Stimulated activated CD4-positive, alpha-beta T cell treated with anti-CD3 and anti-CD28 coated beads, Interleukin-1b, Interleukin-23, amount 100 ng/mL, for 48 hours (primary cell): ENCODE results near the gene TMEM259.

Source experiments
- DNase-seq: peaks from one replicate; pipeline ENCODE4 v3.0.0-alpha.2; 2020

Gene TMEM259

DNA sequence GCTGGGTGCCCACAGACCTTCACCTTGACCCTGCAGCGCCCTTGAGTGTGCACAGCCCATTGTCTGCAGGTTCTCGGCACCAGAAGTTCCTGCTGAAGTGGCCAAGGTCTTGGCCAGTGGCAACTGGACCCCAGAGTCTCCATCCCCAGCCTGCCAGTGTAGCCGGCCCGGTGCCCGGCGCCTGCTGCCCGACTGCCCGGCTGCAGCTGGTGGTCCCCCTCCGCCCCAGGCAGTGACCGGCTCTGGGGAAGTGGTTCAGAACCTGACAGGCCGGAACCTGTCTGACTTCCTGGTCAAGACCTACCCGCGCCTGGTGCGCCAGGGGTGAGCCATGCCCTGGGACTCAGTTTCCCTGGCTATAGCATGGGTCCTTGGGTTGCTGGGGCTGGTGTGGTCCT lies 34.1 kb upstream of the TMEM259 start:
- DNase-seq = no peak

DNA sequence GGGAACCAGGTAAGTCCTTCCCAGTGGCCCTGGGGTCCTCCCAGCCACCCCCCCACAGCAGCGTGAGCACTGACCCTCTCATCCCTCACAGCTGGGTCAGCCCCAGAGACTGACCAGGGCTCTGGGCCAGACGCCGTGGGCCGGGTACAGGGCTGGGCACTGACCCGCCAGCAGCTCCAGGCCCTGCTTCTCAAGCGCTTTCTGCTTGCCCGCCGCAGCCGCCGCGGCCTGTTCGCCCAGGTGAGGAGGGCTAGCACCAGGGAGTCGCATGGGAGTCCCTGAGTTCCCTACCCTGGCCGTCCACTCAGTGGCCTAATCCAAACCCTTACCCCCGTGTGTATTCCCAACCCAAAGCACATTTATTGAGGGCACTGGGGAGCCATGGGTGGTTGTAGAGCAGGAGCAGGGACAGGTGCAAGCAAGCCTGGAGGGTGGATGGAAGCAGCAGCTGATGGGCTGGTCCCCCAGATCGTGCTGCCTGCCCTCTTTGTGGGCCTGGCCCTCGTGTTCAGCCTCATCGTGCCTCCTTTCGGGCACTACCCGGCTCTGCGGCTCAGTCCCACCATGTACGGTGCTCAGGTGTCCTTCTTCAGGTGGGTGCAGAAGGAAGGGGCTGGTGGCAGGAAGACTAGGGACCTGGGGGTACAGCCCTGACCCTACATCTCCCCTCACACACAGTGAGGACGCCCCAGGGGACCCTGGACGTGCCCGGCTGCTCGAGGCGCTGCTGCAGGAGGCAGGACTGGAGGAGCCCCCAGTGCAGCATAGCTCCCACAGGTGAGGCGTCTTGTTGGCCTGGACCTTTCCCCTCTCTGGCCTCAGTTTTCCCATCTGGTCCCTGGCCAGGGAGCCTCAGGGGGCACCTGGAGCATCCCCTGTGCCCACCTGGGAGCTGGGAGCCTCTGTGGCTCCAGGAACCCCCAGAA lies 33.4 kb upstream of the TMEM259 start:
- no peak for DNase-seq

DNA sequence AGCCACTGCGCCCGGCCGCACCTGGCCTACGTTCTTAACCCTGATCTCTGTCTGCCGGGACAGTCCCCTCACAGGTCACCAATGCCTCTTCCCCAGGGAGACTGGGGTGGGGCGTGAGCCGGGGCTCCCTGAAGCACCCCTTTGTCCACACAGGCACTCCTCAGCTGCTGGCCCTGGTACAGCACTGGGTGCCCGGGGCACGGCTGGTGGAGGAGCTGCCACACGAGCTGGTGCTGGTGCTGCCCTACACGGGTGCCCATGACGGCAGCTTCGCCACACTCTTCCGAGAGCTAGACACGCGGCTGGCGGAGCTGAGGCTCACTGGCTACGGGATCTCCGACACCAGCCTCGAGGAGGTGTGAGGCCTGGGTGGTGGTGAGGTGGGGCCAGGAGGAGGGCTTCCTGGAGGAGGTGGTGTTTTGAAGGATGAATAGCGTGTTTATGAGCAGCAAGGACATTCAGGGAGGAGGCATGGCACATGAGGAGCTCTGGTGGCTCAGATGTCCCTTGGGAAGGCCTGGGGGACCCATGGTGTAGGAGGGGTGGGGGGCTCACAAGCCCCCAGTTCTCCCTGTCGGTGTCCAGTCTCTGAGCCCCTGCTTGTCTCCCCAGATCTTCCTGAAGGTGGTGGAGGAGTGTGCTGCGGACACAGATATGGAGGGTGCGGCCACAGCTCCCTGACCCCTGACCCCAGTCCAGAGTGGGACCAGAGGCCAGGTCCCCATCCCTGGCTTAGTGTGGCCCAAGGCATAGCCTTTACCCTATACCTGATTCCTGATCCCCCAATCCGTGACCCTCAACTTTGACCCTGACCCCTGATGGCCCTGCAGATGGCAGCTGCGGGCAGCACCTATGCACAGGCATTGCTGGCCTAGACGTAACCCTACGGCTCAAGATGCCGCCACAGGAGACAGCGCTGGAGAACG lies 32.5 kb upstream of the TMEM259 start:
- DNase-seq = no peak

DNA sequence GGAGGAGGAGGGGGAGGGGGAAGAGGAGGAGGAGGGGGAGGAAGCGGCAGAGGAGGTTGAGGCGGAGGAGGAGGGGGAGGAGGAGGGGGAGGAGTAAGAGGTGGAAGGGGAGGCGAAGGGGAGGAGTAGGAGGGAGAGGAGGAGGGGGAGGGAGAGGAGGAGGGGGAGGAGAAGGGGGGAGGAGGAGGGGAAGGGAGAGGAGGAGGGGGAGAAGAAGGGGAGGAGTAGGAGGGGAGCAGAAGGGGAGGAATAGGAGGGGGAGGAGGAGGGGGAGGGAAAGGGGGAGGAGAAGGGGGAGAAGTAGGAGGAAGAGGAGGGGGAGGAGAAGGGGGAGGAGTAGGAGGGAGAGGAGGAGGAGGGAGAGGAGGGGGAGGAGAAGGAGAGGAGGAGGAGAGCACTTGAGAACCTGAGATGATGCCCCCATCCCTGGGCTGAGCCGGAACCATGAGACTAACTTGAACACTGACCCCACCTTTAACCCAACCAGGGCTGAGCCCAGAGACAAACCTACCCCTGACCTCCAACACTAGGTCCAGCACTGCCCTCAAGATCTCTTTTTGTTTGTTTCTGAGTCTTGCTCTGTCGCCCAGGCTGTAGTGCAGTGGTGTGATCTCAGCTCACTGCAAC lies 31.5 kb upstream of the TMEM259 start:
- DNase-seq = no peak

DNA sequence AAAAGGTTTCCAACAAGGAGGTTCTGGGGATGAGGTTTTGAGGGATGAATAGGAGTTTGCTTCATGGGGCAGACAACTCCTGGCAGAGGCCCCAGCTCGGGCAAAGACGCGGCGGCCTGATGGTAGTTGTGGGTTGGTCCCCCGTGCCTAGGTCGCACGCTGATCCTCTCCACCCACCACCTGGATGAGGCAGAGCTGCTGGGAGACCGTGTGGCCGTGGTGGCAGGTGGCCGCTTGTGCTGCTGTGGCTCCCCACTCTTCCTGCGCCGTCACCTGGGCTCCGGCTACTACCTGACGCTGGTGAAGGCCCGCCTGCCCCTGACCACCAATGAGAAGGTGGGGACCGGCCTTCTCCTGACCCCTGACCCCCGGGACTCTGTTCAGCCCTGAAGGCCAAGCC lies 30.9 kb upstream of the TMEM259 start:
- DNase-seq = no peak

DNA sequence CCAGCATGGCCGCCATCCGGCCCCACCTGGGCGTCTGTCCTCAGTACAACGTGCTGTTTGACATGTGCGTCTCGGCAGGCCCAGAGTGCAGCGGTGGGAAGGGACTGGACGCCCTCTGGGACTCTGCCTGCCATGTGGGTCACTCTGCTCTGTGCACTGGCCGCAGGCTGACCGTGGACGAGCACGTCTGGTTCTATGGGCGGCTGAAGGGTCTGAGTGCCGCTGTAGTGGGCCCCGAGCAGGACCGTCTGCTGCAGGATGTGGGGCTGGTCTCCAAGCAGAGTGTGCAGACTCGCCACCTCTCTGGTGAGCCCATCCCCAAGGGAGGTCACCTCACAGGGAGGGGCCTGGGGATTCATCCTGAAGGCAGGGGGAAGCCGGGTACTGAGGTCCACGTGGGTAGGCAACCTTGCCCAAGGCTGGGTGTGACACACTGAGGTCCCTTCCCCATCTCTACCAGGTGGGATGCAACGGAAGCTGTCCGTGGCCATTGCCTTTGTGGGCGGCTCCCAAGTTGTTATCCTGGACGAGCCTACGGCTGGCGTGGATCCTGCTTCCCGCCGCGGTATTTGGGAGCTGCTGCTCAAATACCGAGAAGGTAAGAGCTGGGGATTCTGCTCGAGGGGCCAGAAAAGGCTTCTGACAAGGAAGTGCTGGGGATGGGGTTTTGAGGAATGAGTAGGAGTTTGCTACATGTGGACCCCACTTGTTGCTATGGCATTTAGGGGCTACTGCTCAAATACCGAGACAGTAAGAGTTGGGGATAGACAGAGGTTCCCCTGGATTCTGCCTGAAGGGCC lies 30.3 kb upstream of the TMEM259 start:
- DNase-seq = no peak

DNA sequence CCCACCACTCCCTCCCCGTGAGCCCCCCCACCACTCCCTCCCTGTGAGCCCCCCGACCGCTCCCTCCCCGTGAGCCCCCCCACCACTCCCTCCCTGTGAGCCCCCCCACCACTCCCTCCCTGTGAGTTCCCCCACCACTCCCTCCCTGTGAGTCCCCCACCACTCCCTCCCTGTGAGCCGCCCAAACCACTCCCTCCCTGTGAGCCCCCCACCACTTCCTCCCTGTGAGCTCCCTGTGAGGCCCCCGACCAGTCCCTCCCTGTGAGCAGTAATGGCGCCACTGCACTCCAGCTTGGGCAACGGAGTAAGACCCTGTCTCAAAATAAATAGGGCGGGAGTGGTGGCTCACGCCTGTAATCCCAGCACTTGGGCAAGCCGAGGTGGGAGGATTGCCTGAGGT lies 28.9 kb upstream of the TMEM259 start:
- DNase-seq = no peak

DNA sequence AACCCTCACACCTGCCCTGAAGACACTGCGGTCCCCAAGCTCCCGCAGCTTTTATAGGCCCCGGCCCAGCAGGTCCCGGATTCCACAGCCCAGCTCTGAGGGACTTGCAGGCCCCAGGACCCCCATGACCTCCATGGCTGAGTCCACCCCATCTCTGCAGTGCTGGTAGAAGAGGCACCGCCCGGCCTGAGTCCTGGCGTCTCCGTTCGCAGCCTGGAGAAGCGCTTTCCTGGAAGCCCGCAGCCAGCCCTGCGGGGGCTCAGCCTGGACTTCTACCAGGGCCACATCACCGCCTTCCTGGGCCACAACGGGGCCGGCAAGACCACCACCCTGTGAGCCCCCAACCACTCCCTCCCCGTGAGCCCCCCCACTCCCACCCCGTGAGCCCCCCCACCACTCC lies 28.2 kb upstream of the TMEM259 start:
- DNase-seq = no peak

DNA sequence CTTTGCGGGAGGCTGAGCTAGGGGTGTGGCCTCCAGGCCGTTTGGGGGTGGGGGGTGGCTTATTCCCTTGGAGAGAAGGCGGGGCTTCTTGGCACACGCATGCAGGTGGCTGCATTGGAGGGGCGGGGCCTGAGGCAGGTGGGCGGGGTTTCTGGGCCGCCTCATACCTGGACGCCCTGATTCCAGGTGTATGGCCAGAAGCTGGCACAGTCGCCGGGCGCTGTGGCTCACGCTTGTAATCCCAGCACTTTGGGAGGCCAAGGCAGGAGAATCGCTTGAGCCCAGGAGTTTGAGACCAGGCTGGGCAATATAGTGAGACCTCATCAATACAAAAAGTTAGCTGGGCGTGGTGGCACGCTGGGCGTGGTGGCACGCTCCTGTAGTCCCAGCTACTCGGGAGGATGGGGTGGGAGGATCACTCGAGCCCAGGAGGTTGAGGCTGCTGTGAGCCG lies 26.8 kb upstream of the TMEM259 start:
- no peak for DNase-seq

DNA sequence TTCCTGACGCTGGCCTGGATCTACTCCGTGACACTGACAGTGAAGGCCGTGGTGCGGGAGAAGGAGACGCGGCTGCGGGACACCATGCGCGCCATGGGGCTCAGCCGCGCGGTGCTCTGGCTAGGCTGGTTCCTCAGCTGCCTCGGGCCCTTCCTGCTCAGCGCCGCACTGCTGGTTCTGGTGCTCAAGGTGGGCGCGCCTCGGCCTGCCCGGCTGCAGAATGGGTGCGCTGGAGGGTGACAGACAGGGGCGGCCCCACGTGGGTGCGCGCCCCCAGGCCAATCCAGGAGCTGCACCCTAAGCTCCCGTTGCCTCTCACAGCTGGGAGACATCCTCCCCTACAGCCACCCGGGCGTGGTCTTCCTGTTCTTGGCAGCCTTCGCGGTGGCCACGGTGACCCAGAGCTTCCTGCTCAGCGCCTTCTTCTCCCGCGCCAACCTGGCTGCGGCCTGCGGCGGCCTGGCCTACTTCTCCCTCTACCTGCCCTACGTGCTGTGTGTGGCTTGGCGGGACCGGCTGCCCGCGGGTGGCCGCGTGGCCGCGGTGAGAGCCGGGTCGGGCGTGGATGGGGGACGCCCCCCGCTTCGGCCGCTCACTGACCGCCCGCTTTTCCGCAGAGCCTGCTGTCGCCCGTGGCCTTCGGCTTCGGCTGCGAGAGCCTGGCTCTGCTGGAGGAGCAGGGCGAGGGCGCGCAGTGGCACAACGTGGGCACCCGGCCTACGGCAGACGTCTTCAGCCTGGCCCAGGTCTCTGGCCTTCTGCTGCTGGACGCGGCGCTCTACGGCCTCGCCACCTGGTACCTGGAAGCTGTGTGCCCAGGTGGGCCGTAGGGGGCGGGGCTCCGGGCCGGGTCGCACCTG lies 26.1 kb upstream of the TMEM259 start:
- no peak for DNase-seq

DNA sequence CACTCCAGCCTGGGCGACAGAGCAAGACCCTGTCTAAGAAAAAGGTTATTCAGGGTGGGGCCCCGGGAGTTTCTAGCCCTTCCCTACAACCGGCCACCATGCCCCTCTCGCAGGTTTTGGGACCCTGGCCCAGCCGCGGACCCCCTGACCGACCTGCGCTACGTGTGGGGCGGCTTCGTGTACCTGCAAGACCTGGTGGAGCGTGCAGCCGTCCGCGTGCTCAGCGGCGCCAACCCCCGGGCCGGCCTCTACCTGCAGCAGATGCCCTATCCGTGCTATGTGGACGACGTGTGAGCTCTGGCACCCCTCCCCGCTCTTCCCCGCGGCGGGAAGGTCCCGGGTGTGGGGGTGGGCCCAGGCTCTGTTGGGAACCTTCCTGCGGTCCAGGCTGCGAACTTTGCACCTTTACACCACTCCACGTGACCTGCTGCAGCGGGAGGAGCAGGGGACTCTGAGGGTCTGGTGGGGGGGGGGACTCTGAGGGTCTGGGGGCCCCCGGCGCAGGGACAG lies 25.2 kb upstream of the TMEM259 start:
- DNase-seq = no peak

DNA sequence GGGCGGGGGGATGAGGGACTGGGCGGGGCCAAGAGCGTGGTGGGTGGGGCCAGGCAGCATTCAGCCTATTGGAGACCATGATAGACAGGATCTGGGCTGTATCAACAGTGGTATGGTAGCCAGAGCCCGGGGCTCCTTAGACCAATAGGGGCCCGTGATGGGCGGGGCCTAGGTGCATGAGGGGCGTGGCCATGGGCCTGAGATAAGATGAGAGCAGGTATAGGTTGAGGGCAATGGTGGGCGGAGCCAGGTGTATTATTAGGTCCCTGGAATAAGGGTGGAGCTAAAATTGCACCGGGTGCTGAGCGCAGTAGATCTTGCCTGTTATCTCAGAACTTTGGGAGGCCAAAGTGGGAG lies 24.3 kb upstream of the TMEM259 start:
- DNase-seq = peak; percentile 92

DNA sequence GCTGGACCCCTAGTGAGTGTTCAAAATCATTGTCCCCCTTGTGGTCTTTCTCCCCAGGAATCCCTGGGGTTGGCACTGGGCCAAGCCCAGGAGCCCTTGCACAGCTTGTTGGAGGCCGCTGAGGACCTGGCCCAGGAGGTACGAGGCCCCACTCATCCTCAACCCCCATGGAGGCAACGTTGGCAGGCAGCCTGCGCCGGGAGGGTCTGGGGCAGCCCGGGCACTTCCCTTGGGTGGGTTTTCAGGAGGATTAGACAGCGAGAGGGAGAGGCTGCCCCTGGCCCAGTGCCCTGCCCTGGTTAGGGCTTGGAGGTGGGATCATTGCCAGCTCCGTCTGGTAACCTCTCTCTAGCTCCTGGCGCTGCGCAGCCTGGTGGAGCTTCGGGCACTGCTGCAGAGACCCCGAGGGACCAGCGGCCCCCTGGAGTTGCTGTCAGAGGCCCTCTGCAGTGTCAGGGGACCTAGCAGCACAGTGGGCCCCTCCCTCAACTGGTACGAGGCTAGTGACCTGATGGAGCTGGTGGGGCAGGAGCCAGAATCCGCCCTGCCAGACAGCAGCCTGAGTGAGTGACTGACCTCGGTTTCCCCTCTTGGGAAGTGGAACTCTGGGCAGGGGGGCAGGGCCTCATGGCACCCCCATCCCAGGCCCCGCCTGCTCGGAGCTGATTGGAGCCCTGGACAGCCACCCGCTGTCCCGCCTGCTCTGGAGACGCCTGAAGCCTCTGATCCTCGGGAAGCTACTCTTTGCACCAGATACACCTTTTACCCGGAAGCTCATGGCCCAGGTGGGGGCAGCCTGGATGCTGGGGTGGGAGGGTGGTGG lies 22.0 kb upstream of the TMEM259 start:
- no peak for DNase-seq

DNA sequence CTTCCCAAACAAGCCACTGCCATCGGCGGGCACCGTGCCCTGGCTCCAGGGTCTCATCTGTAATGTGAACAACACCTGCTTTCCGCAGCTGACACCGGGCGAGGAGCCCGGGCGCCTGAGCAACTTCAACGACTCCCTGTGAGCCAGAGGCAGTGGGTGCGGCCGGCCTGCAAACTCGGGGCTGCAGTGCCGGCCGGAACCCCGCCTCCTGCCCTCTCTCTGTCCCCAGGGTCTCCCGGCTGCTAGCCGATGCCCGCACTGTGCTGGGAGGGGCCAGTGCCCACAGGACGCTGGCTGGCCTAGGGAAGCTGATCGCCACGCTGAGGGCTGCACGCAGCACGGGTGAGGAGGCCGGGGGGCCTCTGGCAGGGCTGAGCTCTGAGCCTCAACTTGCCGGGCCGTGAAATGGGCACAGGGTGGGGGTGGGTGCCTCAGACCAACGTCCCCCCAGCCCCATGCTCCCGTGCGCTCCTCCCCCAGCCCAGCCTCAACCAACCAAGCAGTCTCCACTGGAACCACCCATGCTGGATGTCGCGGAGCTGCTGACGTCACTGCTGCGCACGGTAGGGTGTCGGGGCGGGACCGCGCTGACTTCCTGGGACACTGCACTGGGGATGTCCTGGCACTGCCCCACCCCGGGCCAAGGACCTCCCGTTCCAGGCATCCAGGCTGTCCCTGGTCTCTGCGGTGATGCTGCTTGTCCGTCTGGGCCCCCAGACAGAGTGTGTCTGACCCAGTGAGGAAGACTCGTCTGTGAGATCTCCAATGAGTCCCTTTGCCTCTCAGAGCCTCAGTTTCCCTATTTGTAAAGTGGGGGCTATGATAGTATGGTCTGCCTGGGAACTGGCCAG lies 21.1 kb upstream of the TMEM259 start:
- no peak for DNase-seq

DNA sequence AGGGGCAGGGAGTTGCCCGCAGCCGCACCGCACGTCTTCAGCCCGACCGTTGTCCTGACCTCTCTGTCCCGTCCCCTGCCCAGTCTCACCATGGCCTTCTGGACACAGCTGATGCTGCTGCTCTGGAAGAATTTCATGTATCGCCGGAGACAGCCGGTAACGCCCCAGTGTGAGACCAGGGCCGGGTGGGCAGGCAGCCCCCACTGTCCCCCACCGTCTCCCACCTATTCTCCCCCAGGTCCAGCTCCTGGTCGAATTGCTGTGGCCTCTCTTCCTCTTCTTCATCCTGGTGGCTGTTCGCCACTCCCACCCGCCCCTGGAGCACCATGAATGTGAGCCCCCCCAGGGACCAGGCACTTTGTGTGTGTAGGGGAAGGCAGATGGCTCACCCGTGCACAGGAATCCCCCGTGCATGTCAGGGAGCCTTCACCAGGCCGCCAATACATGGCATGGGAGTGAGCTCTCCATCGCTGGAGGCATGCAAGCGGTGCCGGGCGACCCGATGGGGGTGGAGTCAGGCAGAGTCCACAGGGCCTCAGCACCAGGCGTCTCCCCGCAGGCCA lies 20.4 kb upstream of the TMEM259 start:
- DNase-seq = no peak

DNA sequence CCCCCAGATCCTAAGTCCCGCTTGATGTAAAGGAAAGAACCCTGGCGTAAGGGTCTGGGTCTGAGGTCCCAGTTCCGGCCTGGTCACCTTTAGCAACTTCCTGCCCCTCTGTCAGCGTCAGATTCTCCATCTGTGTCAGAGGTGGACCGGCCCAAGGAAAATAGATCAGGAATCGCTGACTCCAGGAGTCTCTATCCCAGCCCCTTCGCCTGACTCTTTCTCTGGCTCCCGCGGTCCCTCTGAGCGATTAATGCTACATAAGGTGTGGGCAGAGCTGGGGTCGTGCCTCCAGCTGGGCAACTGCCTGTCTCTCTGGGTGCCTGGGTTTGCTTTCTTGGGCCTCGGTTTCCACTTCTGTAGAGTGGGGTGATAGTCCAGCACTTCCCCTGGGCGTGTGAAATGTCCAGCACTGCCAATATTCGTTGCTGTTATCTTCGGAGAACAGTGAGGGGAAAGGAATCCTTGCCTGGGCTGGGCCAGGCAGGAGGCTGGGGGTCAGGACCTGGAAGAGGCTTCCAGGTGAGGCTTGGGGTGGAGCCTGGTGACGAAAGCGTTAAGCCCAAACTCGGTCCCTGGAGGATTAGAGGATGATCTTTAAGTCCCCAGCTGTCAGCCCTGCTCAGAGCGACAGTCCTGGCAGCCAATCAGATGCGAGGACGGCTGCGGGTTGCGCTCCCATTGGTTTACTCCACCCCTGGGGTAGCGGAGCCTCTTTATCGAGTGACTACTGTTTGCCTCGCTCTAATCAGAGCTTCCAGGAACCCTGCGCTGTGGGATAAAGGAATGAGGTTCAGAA lies 19.8 kb upstream of the TMEM259 start:
- peak; percentile 93 for DNase-seq

DNA sequence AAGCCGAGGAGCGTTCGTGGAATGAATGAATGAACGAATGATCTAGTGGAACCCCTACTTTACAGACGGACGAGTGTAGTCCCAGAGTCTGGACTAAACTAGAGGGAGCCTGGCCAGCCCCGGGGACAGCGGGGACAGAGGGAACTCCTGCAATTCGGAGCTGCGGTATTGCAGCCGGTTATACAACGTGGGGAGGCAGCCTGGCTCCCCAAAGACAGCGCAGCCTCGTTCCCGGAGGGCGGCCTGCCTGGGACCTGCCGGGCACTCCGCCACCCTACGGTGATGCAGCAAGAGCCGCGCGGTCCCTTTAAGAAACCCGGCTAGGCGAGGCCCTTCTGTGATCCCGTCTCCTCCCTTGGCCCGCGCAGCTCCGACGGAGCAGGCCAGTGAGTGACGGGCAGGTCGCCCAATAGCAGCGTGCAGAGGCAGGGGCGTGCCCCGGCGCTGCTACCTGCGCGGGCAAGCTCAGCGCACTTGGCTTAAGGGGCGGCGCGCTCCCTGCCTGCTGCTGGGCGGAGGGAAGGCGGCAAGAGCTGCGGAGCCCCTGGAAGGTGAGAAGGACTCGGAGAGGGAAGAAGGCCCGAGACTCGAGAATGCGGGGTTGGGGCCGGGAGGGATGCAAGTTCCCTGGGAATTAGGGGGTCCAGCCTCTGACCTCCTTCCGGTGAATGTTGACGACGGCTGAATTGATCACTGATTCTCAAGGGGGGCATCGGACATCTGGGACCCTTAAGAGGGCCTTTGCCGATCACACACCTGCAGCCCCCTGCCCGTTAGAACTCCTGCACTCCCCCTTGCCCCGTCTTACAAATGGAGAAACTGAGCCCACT lies 18.9 kb upstream of the TMEM259 start, which contains the start of gene ABCA7:
Gene ABCA7, plus strand, starts transcription at position 462 of the 830 bp plus-strand sequence. CDS start 1,255 bp downstream, outside the sequence.
- peak; percentile 99 for DNase-seq
